Right lobe of liver (tissue), 4 donors: ENCODE data around the gene RBM39.

Source experiments
- CTCF ChIP-seq, 4 donors: fragments of 200-600 bp in 3 of 4; fragments of 450-650 bp in 1 of 4; IDR thresholded peaks; one replicate each; pipeline versions ENCODE4 v1.5.1 to v1.8.0; 2016 to 2022; ENCODE audit warnings: antibody characterized with exemption in 4 of 4, mild to moderate bottlenecking in 2 of 4
- POLR2A ChIP-seq: fragments of 450-650 bp; IDR thresholded peaks from one replicate; pipeline ENCODE4 v1.6.1; 2017; ENCODE audit warnings: antibody characterized with exemption, mild to moderate bottlenecking
- donor health status: DM: no; HTN: no; CAD: no.
- donor health status: DM: no; HTN: no; CAD: no.
- donor health status: DM: no; HTN: yes; CAD: no.

GRCh38 chr20:35690265-35690664 is 51.8 kb downstream of the RBM39 start:
- TF ChIP-seq POLR2A (no peak), CTCF (IDR thresholded peaks at IDR 0.05) (no peak)
